Choroid plexus epithelial cell (primary cell): ENCODE measurements around the gene SMAD5.

Experiments
- DNase-seq: peaks from one replicate; pipeline ENCODE4 v3.0.0-alpha.2; 2010; ENCODE audit warnings: low read depth
- H3K4me3 ChIP-seq: 2 replicates; pipeline ENCODE4 v1.5.1; 2011; ENCODE audit warnings: low read depth, mild to moderate bottlenecking, control low read depth, low read length, moderate library complexity
- CTCF ChIP-seq: conservative IDR thresholded peaks from 2 replicates; pipeline ENCODE4 v1.5.1; 2011; ENCODE audit warnings: low read depth, mild to moderate bottlenecking, control low read depth, inconsistent platforms, low read length, moderate library complexity

SMAD5 gene

DNA sequence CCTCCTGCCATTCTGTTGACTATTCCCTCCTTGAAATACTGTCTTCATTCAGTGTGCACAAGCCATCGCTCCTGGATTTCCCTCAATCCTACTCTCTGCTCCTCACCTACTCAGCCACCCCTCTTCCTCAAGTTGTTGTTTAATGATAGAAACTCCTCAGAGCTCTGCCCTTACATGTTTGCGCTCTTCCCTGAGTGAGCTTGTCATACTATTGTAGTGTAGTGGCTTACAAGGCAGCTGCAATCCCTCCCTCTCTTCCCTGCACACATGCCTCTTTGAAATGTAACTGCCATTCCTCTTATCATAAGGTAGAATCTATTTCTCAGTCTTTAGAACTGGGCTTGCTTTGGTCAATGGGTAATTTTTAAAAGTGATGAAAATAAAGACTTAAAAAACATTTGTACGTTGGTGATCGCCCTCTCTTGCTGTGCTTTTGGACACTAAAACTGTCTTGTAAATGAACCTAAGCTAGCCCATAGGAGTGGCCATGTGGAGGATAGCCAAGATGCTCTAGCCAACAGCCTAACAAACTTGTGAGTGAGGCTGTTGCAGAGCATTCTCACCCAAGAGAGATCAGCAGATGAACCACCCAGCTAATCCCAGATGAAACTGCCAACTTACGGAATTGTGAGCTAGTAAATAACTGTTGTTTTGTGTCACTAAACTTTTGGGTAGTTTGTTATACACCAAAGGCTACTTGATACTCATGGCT, 18.1 kb upstream of the SMAD5 start:
- no peak for DNase-seq
- no peak for TF ChIP-seq CTCF
- no peak overlapping the region for H3K4me3 ChIP-seq

GRCh38 chr5:136115183-136115865, 17.3 kb upstream of the SMAD5 start:
- no peak for TF ChIP-seq CTCF
- DNase-seq, result no peak
- H3K4me3 ChIP-seq, result no peak overlapping the region

- no peak overlapping the region for H3K4me3 ChIP-seq
Measured at GRCh38 chr5:136120529-136120928, 12.1 kb upstream of the SMAD5 start.

GRCh38 chr5:136123236-136123768, 9.3 kb upstream of the SMAD5 start:
- no peak for TF ChIP-seq CTCF
- H3K4me3 ChIP-seq, result no peak overlapping the region
- DNase-seq, result no peak

More at GRCh38 chr5:136120529-136120928, 12.1 kb upstream of the SMAD5 start:
- DNase-seq, result no peak
- TF ChIP-seq CTCF, result no peak

- no peak overlapping the region for H3K4me3 ChIP-seq
- DNase-seq, result no peak
- no peak for TF ChIP-seq CTCF
Measured at GRCh38 chr5:136127560-136127959, 5.1 kb upstream of the SMAD5 start.

- no peak overlapping the region for H3K4me3 ChIP-seq
- no peak for DNase-seq
- no peak for TF ChIP-seq CTCF
Measured at GRCh38 chr5:136128481-136128880, 4.2 kb upstream of the SMAD5 start.
